Kidney glomerular epithelial cell (primary cell): ENCODE data around the gene ROBO1.
"Not testable (repeated sequence)": the region's sequence is repeated elsewhere in the genome, so short reads cannot be mapped to it uniquely, and the experiment has no call there.

Experiments used
- DNase-seq: peaks from one replicate; lab custom pipeline; 2025; lab: John Stamatoyannopoulos, UW

ROBO1 gene

GRCh38 chr3:78736863-78737262 lies 1030.9 kb downstream of the ROBO1 start:
- DNase-seq: no peak

GRCh38 chr3:78734048-78734637 lies 1033.7 kb downstream of the ROBO1 start:
- DNase-seq: peak; percentile 10

GRCh38 chr3:78732893-78733292 lies 1034.9 kb downstream of the ROBO1 start:
- no peak for DNase-seq

- no peak for DNase-seq
Observed at GRCh38 chr3:78732471-78732870, 1035.3 kb downstream of the ROBO1 start.

GRCh38 chr3:78729946-78730345 lies 1037.9 kb downstream of the ROBO1 start:
- DNase-seq: no peak

- DNase-seq: no peak
Observed at GRCh38 chr3:78728406-78729145, 1039.2 kb downstream of the ROBO1 start.

- DNase-seq: no peak
Observed at GRCh38 chr3:78726545-78726944, 1041.3 kb downstream of the ROBO1 start.

GRCh38 chr3:78725703-78726246 lies 1042.0 kb downstream of the ROBO1 start:
- no peak for DNase-seq

- no peak for DNase-seq
Observed at GRCh38 chr3:78724859-78725258, 1042.9 kb downstream of the ROBO1 start.

- not testable (repeated sequence) for DNase-seq
Observed at GRCh38 chr3:78724364-78724763, 1043.4 kb downstream of the ROBO1 start.

GRCh38 chr3:78721771-78722543 lies 1045.8 kb downstream of the ROBO1 start:
- DNase-seq: no peak

- no peak for DNase-seq
Observed at GRCh38 chr3:78718707-78719106, 1049.1 kb downstream of the ROBO1 start.

- DNase-seq: no peak
Observed at GRCh38 chr3:78717041-78717440, 1050.8 kb downstream of the ROBO1 start.

- DNase-seq: no peak
Observed at GRCh38 chr3:78712941-78713340, 1054.9 kb downstream of the ROBO1 start.

- no peak for DNase-seq
Observed at GRCh38 chr3:78712270-78712669, 1055.5 kb downstream of the ROBO1 start.

GRCh38 chr3:78708565-78709073 lies 1059.2 kb downstream of the ROBO1 start:
- DNase-seq: no peak

GRCh38 chr3:78707609-78708008 lies 1060.2 kb downstream of the ROBO1 start:
- DNase-seq: no peak

GRCh38 chr3:78706906-78707523 lies 1060.8 kb downstream of the ROBO1 start:
- no peak for DNase-seq

- no peak for DNase-seq
Observed at GRCh38 chr3:78703944-78704343, 1063.9 kb downstream of the ROBO1 start.

- no peak for DNase-seq
Observed at GRCh38 chr3:78701537-78701936, 1066.3 kb downstream of the ROBO1 start.

GRCh38 chr3:78698431-78698830 lies 1069.4 kb downstream of the ROBO1 start:
- no peak for DNase-seq

GRCh38 chr3:78697426-78697825 lies 1070.4 kb downstream of the ROBO1 start:
- DNase-seq: no peak
